DND-41 (cell line): ENCODE data around the gene PBOV1.
"Not testable (repeated sequence)": the region's sequence is repeated elsewhere in the genome, so short reads cannot be mapped to it uniquely, and the experiment has no call there.

Experiments
- CTCF ChIP-seq: IDR thresholded peaks from 2 replicates; pipeline ENCODE4 v1.5.1; 2012; ENCODE audit warnings: borderline replicate concordance, low read length, moderate library complexity, mild to moderate bottlenecking; ENCODE audit not compliant: poor library complexity, severe bottlenecking; ENCODE audit errors: extremely low read depth
- EZH2 ChIP-seq: IDR thresholded peaks from 3 replicates; pipeline ENCODE4 v1.6.1; 2012; ENCODE audit warnings: borderline replicate concordance, low read depth, mild to moderate bottlenecking, moderate library complexity, low read length, inconsistent platforms; ENCODE audit not compliant: severe bottlenecking

GRCh38 chr6:138212530-138212929 is 5.8 kb downstream of the PBOV1 start:
- not testable (repeated sequence) for TF ChIP-seq CTCF, EZH2
